ENCODE data around the gene KDM4C. TPM values are rescaled to one million over a fixed set of nuclear protein-coding genes. Genes with fewer than 3 reads are reported as not detected.
"Not testable (repeated sequence)": the region's sequence is repeated elsewhere in the genome, so short reads cannot be mapped to it uniquely, and the experiment has no call there.

KDM4C gene
- total RNA-seq, 1 donor from 2014 or later: 18.2 TPM

DNA sequence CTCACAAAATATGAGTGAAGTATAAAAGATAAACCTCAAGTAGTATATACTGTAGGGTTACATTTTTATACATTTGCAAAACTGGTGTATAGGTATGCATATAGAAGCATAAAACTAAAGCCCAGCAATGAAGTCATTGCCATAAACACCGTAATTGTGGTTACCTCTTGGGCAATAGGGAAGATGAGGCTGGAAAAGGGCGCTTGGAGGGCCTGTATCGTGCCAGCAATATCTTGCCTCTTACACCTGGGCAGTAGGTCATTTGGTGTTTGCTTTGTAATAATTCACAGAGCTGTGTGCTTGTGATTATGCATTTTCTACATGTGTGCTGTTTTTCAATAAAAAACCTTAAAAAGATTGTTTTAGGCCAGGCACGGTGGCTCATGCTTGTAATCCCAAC, 45.2 kb downstream of the KDM4C start:
- Histone ChIP-seq H3K79me2 (ENCODE audit: insufficient read depth, low read length) (no peaks in the 10 kb centered on the region), H4K20me1 (ENCODE audit: insufficient read depth, low read length) (no peaks in the 10 kb centered on the region), H3K9ac (ENCODE audit: low read length) (no peak overlapping the region), H3K4me1 (ENCODE audit: insufficient read depth, low read length) (no peaks in the 10 kb centered on the region), H3K36me3 (ENCODE audit: insufficient read depth, low read length) (no peaks in the 10 kb centered on the region), H3K4me2 (ENCODE audit: low read length) (no peak overlapping the region), H3K27me3 (ENCODE audit: insufficient read depth, low read length) (no peaks in the 10 kb centered on the region), H3K27ac (ENCODE audit: low read depth, low read length) (no peak overlapping the region), H2AFZ (ENCODE audit: low read depth, low read length) (no peak overlapping the region), H3K4me3 (ENCODE audit: insufficient read depth, low read depth, low read length) (no peak overlapping the region), H3K9me3 (ENCODE audit: insufficient read depth, low read depth, low read length) (no peaks in the 10 kb centered on the region)
- no peak for TF ChIP-seq EZH2 (IDR thresholded peaks at IDR 0.05; ENCODE audit: insufficient read depth, low read length)
- TF ChIP-seq, protein P1, sequence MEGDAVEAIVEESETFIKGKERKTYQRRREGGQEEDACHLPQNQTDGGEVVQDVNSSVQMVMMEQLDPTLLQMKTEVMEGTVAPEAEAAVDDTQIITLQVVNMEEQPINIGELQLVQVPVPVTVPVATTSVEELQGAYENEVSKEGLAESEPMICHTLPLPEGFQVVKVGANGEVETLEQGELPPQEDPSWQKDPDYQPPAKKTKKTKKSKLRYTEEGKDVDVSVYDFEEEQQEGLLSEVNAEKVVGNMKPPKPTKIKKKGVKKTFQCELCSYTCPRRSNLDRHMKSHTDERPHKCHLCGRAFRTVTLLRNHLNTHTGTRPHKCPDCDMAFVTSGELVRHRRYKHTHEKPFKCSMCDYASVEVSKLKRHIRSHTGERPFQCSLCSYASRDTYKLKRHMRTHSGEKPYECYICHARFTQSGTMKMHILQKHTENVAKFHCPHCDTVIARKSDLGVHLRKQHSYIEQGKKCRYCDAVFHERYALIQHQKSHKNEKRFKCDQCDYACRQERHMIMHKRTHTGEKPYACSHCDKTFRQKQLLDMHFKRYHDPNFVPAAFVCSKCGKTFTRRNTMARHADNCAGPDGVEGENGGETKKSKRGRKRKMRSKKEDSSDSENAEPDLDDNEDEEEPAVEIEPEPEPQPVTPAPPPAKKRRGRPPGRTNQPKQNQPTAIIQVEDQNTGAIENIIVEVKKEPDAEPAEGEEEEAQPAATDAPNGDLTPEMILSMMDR (IDR thresholded peaks at IDR 0.05; ENCODE audit: insufficient read depth, low read depth, low read length): no peak
- no peak for DNase-seq (ENCODE audit: low read depth)
- Mint-ChIP-seq H3K27ac (ENCODE audit: unreplicated experiment) (no peak overlapping the region), H3K9me3 (ENCODE audit: unreplicated experiment) (no peaks in the 10 kb centered on the region), H3K36me3 (ENCODE audit: low read depth, unreplicated experiment) (peaks cover 7% of the 10 kb centered on the region), H3K4me3 (ENCODE audit: unreplicated experiment) (no peak overlapping the region), H3K27me3 (ENCODE audit: low read depth, unreplicated experiment) (no peaks in the 10 kb centered on the region), H3K4me1 (ENCODE audit: low read depth, unreplicated experiment) (no peaks in the 10 kb centered on the region)
- no peak for FAIRE-seq

DNA sequence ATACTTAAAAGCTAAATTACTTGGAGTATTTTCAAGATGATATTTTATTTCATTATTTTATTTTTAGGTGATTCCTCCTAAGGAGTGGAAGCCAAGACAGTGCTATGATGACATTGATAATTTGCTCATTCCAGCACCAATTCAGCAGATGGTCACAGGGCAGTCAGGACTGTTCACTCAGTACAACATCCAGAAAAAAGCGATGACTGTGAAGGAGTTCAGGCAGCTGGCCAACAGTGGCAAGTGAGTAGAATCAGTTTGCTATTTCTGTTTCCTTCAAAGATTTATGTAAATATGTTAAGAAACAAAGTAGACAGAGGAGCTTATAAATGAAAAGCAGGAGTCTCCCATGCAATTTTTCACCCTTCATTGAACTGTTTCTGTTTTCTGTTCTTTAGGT, 47.8 kb downstream of the KDM4C start:
- no peak overlapping the region for H3K9ac ChIP-seq (ENCODE audit: low read length)
- Mint-ChIP-seq H3K27me3 (ENCODE audit: low read depth, unreplicated experiment) (no peaks in the 10 kb centered on the region), H3K4me3 (ENCODE audit: unreplicated experiment) (no peak overlapping the region), H3K27ac (ENCODE audit: unreplicated experiment) (no peak overlapping the region), H3K9me3 (ENCODE audit: unreplicated experiment) (no peaks in the 10 kb centered on the region), H3K36me3 (ENCODE audit: low read depth, unreplicated experiment) (peaks cover 4% of the 10 kb centered on the region), H3K4me1 (ENCODE audit: low read depth, unreplicated experiment) (no peaks in the 10 kb centered on the region)
- DNase-seq (ENCODE audit: low read depth) (peak; percentile 49), FAIRE-seq (no peak)
- TF ChIP-seq, protein P1 (IDR thresholded peaks at IDR 0.05; ENCODE audit: insufficient read depth, low read depth, low read length): no peak
- no peak for TF ChIP-seq EZH2 (IDR thresholded peaks at IDR 0.05; ENCODE audit: insufficient read depth, low read length)
- no peaks in the 10 kb centered on the region for H3K4me1 ChIP-seq (ENCODE audit: insufficient read depth, low read length)
- no peaks in the 10 kb centered on the region for H3K9me3 ChIP-seq (ENCODE audit: insufficient read depth, low read depth, low read length)
- H3K27me3 ChIP-seq (ENCODE audit: insufficient read depth, low read length): no peaks in the 10 kb centered on the region
- H3K4me2 ChIP-seq (ENCODE audit: low read length): no peak overlapping the region
- no peak overlapping the region for H2AFZ ChIP-seq (ENCODE audit: low read depth, low read length)
- H3K36me3 ChIP-seq (ENCODE audit: insufficient read depth, low read length): no peaks in the 10 kb centered on the region
- H4K20me1 ChIP-seq (ENCODE audit: insufficient read depth, low read length): no peaks in the 10 kb centered on the region
- no peak overlapping the region for H3K27ac ChIP-seq (ENCODE audit: low read depth, low read length)
- H3K79me2 ChIP-seq (ENCODE audit: insufficient read depth, low read length): no peaks in the 10 kb centered on the region
- H3K4me3 ChIP-seq (ENCODE audit: insufficient read depth, low read depth, low read length): no peak overlapping the region

- H3K4me3 Mint-ChIP-seq (ENCODE audit: unreplicated experiment); H4K20me1 ChIP-seq (ENCODE audit: insufficient read depth, low read length): not testable (repeated sequence)
These were observed 48.5 kb downstream of the KDM4C start for GRCh38 chr9:6806318-6806717.

GRCh38 chr9:6807669-6808068, 49.9 kb downstream of the KDM4C start:
- not testable (repeated sequence) for H3K4me1 ChIP-seq (ENCODE audit: insufficient read depth, low read length); H3K4me1 Mint-ChIP-seq (ENCODE audit: low read depth, unreplicated experiment); H3K27ac ChIP-seq (ENCODE audit: low read depth, low read length); H4K20me1 ChIP-seq (ENCODE audit: insufficient read depth, low read length); H3K9ac ChIP-seq (ENCODE audit: low read length); H3K9me3 ChIP-seq (ENCODE audit: insufficient read depth, low read depth, low read length); H3K9me3 Mint-ChIP-seq (ENCODE audit: unreplicated experiment); H3K27ac Mint-ChIP-seq (ENCODE audit: unreplicated experiment); H3K79me2 ChIP-seq (ENCODE audit: insufficient read depth, low read length); H3K4me3 Mint-ChIP-seq (ENCODE audit: unreplicated experiment); H3K27me3 Mint-ChIP-seq (ENCODE audit: low read depth, unreplicated experiment); H3K27me3 ChIP-seq (ENCODE audit: insufficient read depth, low read length); H3K36me3 ChIP-seq (ENCODE audit: insufficient read depth, low read length); H3K4me3 ChIP-seq (ENCODE audit: insufficient read depth, low read depth, low read length); DNase-seq (ENCODE audit: low read depth); H2AFZ ChIP-seq (ENCODE audit: low read depth, low read length); FAIRE-seq; H3K4me2 ChIP-seq (ENCODE audit: low read length); H3K36me3 Mint-ChIP-seq (ENCODE audit: low read depth, unreplicated experiment)

More at GRCh38 chr9:6806318-6806717, 48.5 kb downstream of the KDM4C start:
- not testable (repeated sequence) for H3K27ac ChIP-seq (ENCODE audit: low read depth, low read length); H3K36me3 Mint-ChIP-seq (ENCODE audit: low read depth, unreplicated experiment); H2AFZ ChIP-seq (ENCODE audit: low read depth, low read length); H3K4me1 ChIP-seq (ENCODE audit: insufficient read depth, low read length); FAIRE-seq; H3K36me3 ChIP-seq (ENCODE audit: insufficient read depth, low read length); H3K4me1 Mint-ChIP-seq (ENCODE audit: low read depth, unreplicated experiment); H3K9ac ChIP-seq (ENCODE audit: low read length); H3K4me3 ChIP-seq (ENCODE audit: insufficient read depth, low read depth, low read length); H3K4me2 ChIP-seq (ENCODE audit: low read length); H3K9me3 ChIP-seq (ENCODE audit: insufficient read depth, low read depth, low read length); DNase-seq (ENCODE audit: low read depth); H3K27ac Mint-ChIP-seq (ENCODE audit: unreplicated experiment); H3K9me3 Mint-ChIP-seq (ENCODE audit: unreplicated experiment); H3K79me2 ChIP-seq (ENCODE audit: insufficient read depth, low read length); H3K27me3 ChIP-seq (ENCODE audit: insufficient read depth, low read length); H3K27me3 Mint-ChIP-seq (ENCODE audit: low read depth, unreplicated experiment)
